A549 (cell line): Measurements from ENCODE around the gene GMDS. TPM values are rescaled to one million over a fixed set of nuclear protein-coding genes. Genes with fewer than 3 reads are reported as not detected.

ENCODE experiments used
- ATAC-seq, 2 experiments: fragments of 200-7000 bp in 1 of 2; fragments of >200 bp in 1 of 2; cut with Nextera tagmentation in 1 of 2; cut with Tn5 transposase in 1 of 2; 3 replicates each; pipeline versions ENCODE4 v1.8.0 to v1.9.1; 2018 to 2020; ENCODE audit warnings: mild to moderate bottlenecking in 1 of 2, moderate library complexity in 1 of 2
- CTCF ChIA-PET: fragments of 300-600 bp; sonication (Branson Sonifier 250); formaldehyde crosslinking; extraction: SDS; loops from one replicate; lab custom pipeline; 2021; ENCODE audit warnings: antibody characterized with exemption, inconsistent platforms; lab: Yijun Ruan, JAX
- POLR2A ChIA-PET: fragments of 350-600 bp; formaldehyde crosslinking; extraction: SDS; loops from one replicate; lab custom pipeline; 2021; ENCODE audit warnings: antibody characterized with exemption, inconsistent platforms; lab: Yijun Ruan, JAX
- DNase-seq, 2 experiments: peaks; one replicate each; pipeline versions ENCODE4 v3.0.0 to v3.0.0-alpha.2; 2011 to 2016; ENCODE audit warnings: low read depth in 1 of 2, low spot score in 1 of 2
- FAIRE-seq: peaks from 2 replicates; lab custom pipeline; 2011; peaks lifted over from hg19 to GRCh38; lab: Jason Lieb, UNC
- H3K27ac ChIP-seq, 2 experiments: fragments of >200 bp; sonication (Bioruptor Twin); formaldehyde crosslinking; 3 replicates each; pipeline ENCODE4 v1.5.1; 2016 to 2017
- H3K4me1 ChIP-seq: fragments of >200 bp; sonication (Bioruptor Twin); formaldehyde crosslinking; 3 replicates; pipeline ENCODE4 v1.6.1; 2016
- H3K4me2 ChIP-seq: fragments of >200 bp; sonication (Bioruptor Twin); formaldehyde crosslinking; 3 replicates; pipeline ENCODE4 v1.6.1; 2016
- H3K4me3 ChIP-seq: fragments of >200 bp; sonication (Bioruptor Twin); formaldehyde crosslinking; 3 replicates; pipeline ENCODE4 v1.5.1; 2016
- H3K9me3 ChIP-seq: fragments of >200 bp; sonication (Bioruptor Twin); formaldehyde crosslinking; 3 replicates; pipeline ENCODE4 v1.6.1; 2016
- BHLHE40 ChIP-seq: IDR thresholded peaks from 2 replicates; pipeline ENCODE4 v1.6.1; 2012; ENCODE audit warnings: low read depth, low read length, inconsistent platforms
- CEBPB ChIP-seq, 2 experiments: fragments of >200 bp in 1 of 2; sonication (Bioruptor Twin) in 1 of 2; formaldehyde crosslinking in 1 of 2; IDR thresholded peaks; 2 replicates each; pipeline ENCODE4 v1.6.1; 2012 to 2016
- CHD2 ChIP-seq: fragments of 150-350 bp; IDR thresholded peaks from 2 replicates; pipeline ENCODE4 v1.6.1; 2014; ENCODE audit warnings: low read length; ENCODE audit not compliant: partially characterized antibody
- ESRRA ChIP-seq: fragments of 150-350 bp; IDR thresholded peaks from 2 replicates; pipeline ENCODE4 v1.6.1; 2014; ENCODE audit warnings: mild to moderate bottlenecking, low read length, borderline replicate concordance
- FOXS1 ChIP-seq: fragments of 250-450 bp; sonication (Bioruptor Pico); IDR thresholded peaks from 2 replicates; pipeline ENCODE4 v1.5.0; 2020; ENCODE audit warnings: mild to moderate bottlenecking, moderate library complexity
- GATA3 ChIP-seq: IDR thresholded peaks from 2 replicates; pipeline ENCODE4 v1.6.1; 2012; ENCODE audit warnings: borderline replicate concordance
- HDAC2 ChIP-seq: fragments of 200-600 bp; sonication (generic); IDR thresholded peaks from 2 replicates; pipeline ENCODE4 v1.6.1; 2016
- HEYL ChIP-seq: fragments of 250-450 bp; sonication (Bioruptor Pico); IDR thresholded peaks from 2 replicates; pipeline ENCODE4 v1.8.0; 2021; ENCODE audit warnings: mild to moderate bottlenecking, moderate library complexity
- HOXA7 ChIP-seq: fragments of 250-450 bp; sonication (Bioruptor Pico); IDR thresholded peaks from 2 replicates; pipeline ENCODE4 v1.5.0; 2020; ENCODE audit warnings: mild to moderate bottlenecking, moderate library complexity
- HOXB13 ChIP-seq: fragments of 250-450 bp; sonication (Bioruptor Pico); IDR thresholded peaks from 2 replicates; pipeline ENCODE4 v1.5.0; 2020; ENCODE audit warnings: low read depth, mild to moderate bottlenecking, moderate library complexity
- HOXB5 ChIP-seq: fragments of 250-450 bp; sonication (Bioruptor Pico); IDR thresholded peaks from 2 replicates; pipeline ENCODE4 v1.5.0; 2020; ENCODE audit warnings: mild to moderate bottlenecking, moderate library complexity
- JUN ChIP-seq, 2 experiments: fragments of >200 bp; sonication (Bioruptor Twin); formaldehyde crosslinking; IDR thresholded peaks; 2 replicates in 1 of 2; 3 replicates in 1 of 2; pipeline ENCODE4 v1.6.1; 2016 to 2017
- JUNB ChIP-seq: fragments of >200 bp; sonication (Bioruptor Twin); formaldehyde crosslinking; IDR thresholded peaks from 2 replicates; pipeline ENCODE4 v1.6.1; 2016
- KDM1A ChIP-seq: fragments of 200-600 bp; sonication (generic); IDR thresholded peaks from 2 replicates; pipeline ENCODE4 v1.6.1; 2016; ENCODE audit warnings: low read depth, mild to moderate bottlenecking
- NPAS2 ChIP-seq: fragments of 250-450 bp; sonication (Bioruptor Pico); IDR thresholded peaks from 2 replicates; pipeline ENCODE4 v1.8.0; 2022; ENCODE audit warnings: mild to moderate bottlenecking, moderate library complexity, borderline replicate concordance
- NR3C1 ChIP-seq: fragments of >200 bp; sonication (Bioruptor Twin); formaldehyde crosslinking; IDR thresholded peaks from 3 replicates; pipeline ENCODE4 v1.6.1; 2017
- POLR2A ChIP-seq: IDR thresholded peaks from 2 replicates; pipeline ENCODE4 v1.6.1; 2012; ENCODE audit warnings: mild to moderate bottlenecking, low read length
- POLR2AphosphoS2 ChIP-seq: conservative IDR thresholded peaks from 2 replicates; pipeline ENCODE4 v1.6.1; 2012; ENCODE audit warnings: low read length, improper control_type of control experiment, inconsistent platforms
- RAD21 ChIP-seq, 2 experiments: fragments of >200 bp in 1 of 2; sonication (Bioruptor Twin) in 1 of 2; formaldehyde crosslinking in 1 of 2; IDR thresholded peaks in 1 of 2; conservative IDR thresholded peaks in 1 of 2; 2 replicates in 1 of 2; 3 replicates in 1 of 2; pipeline ENCODE4 v1.6.1; 2012 to 2018; ENCODE audit warnings: inconsistent platforms in 1 of 2
- TFCP2L1 ChIP-seq: fragments of 250-450 bp; sonication (Bioruptor Pico); IDR thresholded peaks from 2 replicates; pipeline ENCODE4 v1.5.0; 2021; ENCODE audit warnings: mild to moderate bottlenecking
- ZFP36 ChIP-seq: fragments of 450-650 bp; IDR thresholded peaks from 2 replicates; pipeline ENCODE4 v1.6.1; 2014; ENCODE audit warnings: borderline replicate concordance; ENCODE audit not compliant: partially characterized antibody
- ZNF302 ChIP-seq: fragments of 250-450 bp; sonication (Bioruptor Pico); IDR thresholded peaks from 2 replicates; pipeline ENCODE4 v1.9.0; 2021; ENCODE audit warnings: inconsistent platforms, mild to moderate bottlenecking, moderate library complexity
- WGBS: methylation state at CpG from one replicate; pipeline ENCODE4 v1.1.6; 2017; ENCODE audit errors: missing lambda C conversion rate; 5-methylcytosine and 5-hydroxymethylcytosine counted together
- polyA plus RNA-seq, 4 experiments: library from polyadenylated mRNA; depleted of rRNA in 3 of 4; stranded (reverse); fragments of >200 nt; fragmentation: RNase III in 1 of 4; extraction: RNeasy Plus Mini Kit Qiagen cat#74134 plus additional on column Dnase treatment in 1 of 4; gene quantifications; 2 replicates in 3 of 4; 3 replicates in 1 of 4; pipeline ENCODE4 v1.2.3, GENCODE V29; 2011 to 2017
- TF ChIP-seq, protein P1 (sequence below): IDR thresholded peaks from 2 replicates; pipeline ENCODE4 v1.6.1; 2012; ENCODE audit warnings: low read depth, borderline replicate concordance
- TF ChIP-seq, protein P2 (sequence below): fragments of 450-650 bp; IDR thresholded peaks from 2 replicates; pipeline ENCODE4 v1.6.1; 2014; ENCODE audit warnings: antibody characterized with exemption
- TF ChIP-seq, protein P3 (sequence below): fragments of 250-450 bp; sonication (Bioruptor Pico); IDR thresholded peaks from 2 replicates; pipeline ENCODE4 v1.5.0; 2021; ENCODE audit warnings: mild to moderate bottlenecking, moderate library complexity, borderline replicate concordance
- TF ChIP-seq, protein P4 (sequence below): fragments of 150-350 bp; IDR thresholded peaks from 2 replicates; pipeline ENCODE4 v1.6.1; 2014; ENCODE audit warnings: low read depth, mild to moderate bottlenecking, low read length

Gene GMDS
- polyA plus RNA-seq, 2 of the 4 experiments (the other 2 are of a cell fraction) = 9.9 to 12.4 TPM

DNA sequence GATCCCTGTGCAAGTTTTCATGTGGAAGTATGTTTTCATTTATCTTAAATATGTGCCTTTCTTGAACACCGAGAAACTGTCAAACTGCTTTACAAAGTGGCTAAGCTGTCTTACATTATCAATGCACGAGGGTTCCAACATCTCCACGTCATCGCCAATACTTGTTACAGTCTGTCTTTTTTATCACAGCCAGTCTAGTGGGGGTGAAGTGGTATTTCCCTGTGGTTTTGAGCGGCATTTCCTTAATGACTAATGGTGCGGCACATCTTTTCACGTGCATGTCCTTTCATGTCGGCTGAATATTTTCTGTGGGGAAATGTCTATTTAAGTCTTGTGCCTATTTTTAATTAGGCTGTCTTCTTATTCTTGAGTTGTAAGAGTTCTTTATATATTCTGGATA lies 355.3 kb downstream of the GMDS start:
- ATAC-seq = no peak

DNA sequence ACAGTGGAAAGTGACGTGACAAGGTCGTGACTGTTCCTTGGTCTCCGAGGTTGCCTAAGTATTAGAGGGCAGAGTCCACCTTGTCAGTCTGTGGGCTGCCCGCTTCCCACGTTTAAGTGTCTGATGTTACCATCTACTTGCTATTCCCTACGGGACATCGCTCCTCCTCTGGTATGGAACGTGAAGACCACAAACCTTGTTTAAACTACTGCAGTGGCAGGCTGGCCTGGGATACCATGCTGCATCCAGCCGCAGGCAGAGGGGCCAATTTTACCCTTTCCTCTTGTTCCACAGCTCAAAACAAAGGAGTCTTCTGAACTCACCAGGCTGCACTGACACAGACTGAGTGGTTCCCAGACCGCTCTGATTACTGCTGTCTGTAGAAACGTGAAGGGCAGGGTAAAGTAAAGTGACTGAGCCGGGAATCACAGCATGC lies 359.8 kb downstream of the GMDS start:
- Histone ChIP-seq H3K4me2 (no peak overlapping the region), H3K4me1 (no peaks in the 10 kb centered on the region), H3K9me3 (no peaks in the 10 kb centered on the region), H3K4me3 (no peak overlapping the region), H3K27ac (no peak overlapping the region)
- ChIA-PET POLR2A (no interaction called here), CTCF (no interaction called here)
- no peak for ATAC-seq
- no peak for FAIRE-seq
- no peak for DNase-seq
- 87% methylated on average over 12 of the region's 12 CpGs for WGBS
- no peak for TF ChIP-seq NR3C1
- TF ChIP-seq HOXB5 (CRISPR knock-in tag) = no peak
- no peak for TF ChIP-seq POLR2A
- no peak for TF ChIP-seq JUN (IDR thresholded peaks at IDR 0.05)
- no peak for TF ChIP-seq ESRRA
- TF ChIP-seq, protein P1, sequence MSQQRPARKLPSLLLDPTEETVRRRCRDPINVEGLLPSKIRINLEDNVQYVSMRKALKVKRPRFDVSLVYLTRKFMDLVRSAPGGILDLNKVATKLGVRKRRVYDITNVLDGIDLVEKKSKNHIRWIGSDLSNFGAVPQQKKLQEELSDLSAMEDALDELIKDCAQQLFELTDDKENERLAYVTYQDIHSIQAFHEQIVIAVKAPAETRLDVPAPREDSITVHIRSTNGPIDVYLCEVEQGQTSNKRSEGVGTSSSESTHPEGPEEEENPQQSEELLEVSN = no peak
- TF ChIP-seq TFCP2L1 (CRISPR knock-in tag) = no peak
- no peak for TF ChIP-seq RAD21 (conservative IDR thresholded peaks at IDR 0.05 in 1 of 2, IDR thresholded peaks at IDR 0.05 in 1 of 2)
- TF ChIP-seq JUNB = no peak
- TF ChIP-seq ZNF302 (CRISPR knock-in tag) = no peak
- no peak for TF ChIP-seq HOXB13
- TF ChIP-seq HDAC2 = no peak
- TF ChIP-seq FOXS1 (CRISPR knock-in tag) = no peak

More for the DNA sequence above, 355.3 kb downstream of the GMDS start:
- 87% methylated on average over 8 of the region's 8 CpGs for WGBS
- CTCF ChIA-PET = no interaction called here
- no peak overlapping the region for H3K4me3 ChIP-seq
- no peaks in the 10 kb centered on the region for H3K9me3 ChIP-seq
- H3K4me2 ChIP-seq = no peak overlapping the region
- DNase-seq = no peak
- POLR2A ChIA-PET = no interaction called here
- no peak overlapping the region for H3K27ac ChIP-seq
- no peak for TF ChIP-seq CHD2
- no peak for TF ChIP-seq POLR2A
- TF ChIP-seq, protein P1 = no peak
- no peak for TF ChIP-seq GATA3
- no peak for TF ChIP-seq HDAC2
- no peak for TF ChIP-seq KDM1A
- TF ChIP-seq HEYL (CRISPR knock-in tag) = no peak
- no peak for TF ChIP-seq ZFP36
- TF ChIP-seq, protein P2, sequence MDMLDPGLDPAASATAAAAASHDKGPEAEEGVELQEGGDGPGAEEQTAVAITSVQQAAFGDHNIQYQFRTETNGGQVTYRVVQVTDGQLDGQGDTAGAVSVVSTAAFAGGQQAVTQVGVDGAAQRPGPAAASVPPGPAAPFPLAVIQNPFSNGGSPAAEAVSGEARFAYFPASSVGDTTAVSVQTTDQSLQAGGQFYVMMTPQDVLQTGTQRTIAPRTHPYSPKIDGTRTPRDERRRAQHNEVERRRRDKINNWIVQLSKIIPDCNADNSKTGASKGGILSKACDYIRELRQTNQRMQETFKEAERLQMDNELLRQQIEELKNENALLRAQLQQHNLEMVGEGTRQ = no peak
- TF ChIP-seq HOXA7 (CRISPR knock-in tag) = no peak
- TF ChIP-seq NPAS2 = no peak
- TF ChIP-seq FOXS1 (CRISPR knock-in tag) = no peak
- no peak for TF ChIP-seq BHLHE40
- no peak for TF ChIP-seq CEBPB (IDR thresholded peaks at IDR 0.05)
- TF ChIP-seq POLR2AphosphoS2 = no peak
- TF ChIP-seq, protein P3, sequence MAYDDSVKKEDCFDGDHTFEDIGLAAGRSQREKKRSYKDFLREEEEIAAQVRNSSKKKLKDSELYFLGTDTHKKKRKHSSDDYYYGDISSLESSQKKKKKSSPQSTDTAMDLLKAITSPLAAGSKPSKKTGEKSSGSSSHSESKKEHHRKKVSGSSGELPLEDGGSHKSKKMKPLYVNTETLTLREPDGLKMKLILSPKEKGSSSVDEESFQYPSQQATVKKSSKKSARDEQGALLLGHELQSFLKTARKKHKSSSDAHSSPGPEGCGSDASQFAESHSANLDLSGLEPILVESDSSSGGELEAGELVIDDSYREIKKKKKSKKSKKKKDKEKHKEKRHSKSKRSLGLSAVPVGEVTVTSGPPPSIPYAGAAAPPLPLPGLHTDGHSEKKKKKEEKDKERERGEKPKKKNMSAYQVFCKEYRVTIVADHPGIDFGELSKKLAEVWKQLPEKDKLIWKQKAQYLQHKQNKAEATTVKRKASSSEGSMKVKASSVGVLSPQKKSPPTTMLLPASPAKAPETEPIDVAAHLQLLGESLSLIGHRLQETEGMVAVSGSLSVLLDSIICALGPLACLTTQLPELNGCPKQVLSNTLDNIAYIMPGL = no peak
- TF ChIP-seq, protein P4, sequence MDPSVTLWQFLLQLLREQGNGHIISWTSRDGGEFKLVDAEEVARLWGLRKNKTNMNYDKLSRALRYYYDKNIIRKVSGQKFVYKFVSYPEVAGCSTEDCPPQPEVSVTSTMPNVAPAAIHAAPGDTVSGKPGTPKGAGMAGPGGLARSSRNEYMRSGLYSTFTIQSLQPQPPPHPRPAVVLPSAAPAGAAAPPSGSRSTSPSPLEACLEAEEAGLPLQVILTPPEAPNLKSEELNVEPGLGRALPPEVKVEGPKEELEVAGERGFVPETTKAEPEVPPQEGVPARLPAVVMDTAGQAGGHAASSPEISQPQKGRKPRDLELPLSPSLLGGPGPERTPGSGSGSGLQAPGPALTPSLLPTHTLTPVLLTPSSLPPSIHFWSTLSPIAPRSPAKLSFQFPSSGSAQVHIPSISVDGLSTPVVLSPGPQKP = no peak
- no peak for FAIRE-seq
- H3K4me1 ChIP-seq = no peaks in the 10 kb centered on the region
